ENCODE results near the gene RNF2. TPM values are rescaled to one million over a fixed set of nuclear protein-coding genes. Genes with fewer than 3 reads are reported as not detected.

RNF2 gene
- total RNA-seq, 2 donors from 2014 or later: 16.9 to 33.1 TPM

DNA sequence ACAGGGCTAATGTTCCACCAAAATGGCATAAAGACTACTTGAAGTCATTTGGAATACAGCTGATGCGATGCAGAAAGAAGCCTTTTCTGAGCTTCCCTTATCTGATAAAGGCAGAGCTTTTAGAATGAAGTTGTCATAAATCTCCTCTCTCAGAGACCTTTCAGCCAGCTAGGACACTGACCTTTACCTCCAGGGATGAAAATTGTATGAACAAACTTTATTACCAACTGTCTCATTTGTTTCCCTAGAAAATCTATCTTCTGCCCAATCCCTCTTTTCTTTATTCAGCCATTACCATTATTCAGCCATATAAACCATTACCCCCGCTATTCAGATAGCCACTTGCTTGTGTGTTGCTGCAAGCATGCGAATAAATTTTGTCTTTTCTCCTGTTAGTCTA lies 29.7 kb upstream of the RNF2 start:
- no peaks in the 10 kb centered on the region for H3K9me3 ChIP-seq
- TF ChIP-seq, protein P1, sequence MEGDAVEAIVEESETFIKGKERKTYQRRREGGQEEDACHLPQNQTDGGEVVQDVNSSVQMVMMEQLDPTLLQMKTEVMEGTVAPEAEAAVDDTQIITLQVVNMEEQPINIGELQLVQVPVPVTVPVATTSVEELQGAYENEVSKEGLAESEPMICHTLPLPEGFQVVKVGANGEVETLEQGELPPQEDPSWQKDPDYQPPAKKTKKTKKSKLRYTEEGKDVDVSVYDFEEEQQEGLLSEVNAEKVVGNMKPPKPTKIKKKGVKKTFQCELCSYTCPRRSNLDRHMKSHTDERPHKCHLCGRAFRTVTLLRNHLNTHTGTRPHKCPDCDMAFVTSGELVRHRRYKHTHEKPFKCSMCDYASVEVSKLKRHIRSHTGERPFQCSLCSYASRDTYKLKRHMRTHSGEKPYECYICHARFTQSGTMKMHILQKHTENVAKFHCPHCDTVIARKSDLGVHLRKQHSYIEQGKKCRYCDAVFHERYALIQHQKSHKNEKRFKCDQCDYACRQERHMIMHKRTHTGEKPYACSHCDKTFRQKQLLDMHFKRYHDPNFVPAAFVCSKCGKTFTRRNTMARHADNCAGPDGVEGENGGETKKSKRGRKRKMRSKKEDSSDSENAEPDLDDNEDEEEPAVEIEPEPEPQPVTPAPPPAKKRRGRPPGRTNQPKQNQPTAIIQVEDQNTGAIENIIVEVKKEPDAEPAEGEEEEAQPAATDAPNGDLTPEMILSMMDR (IDR thresholded peaks at IDR 0.05): no peak
- TF ChIP-seq POLR2A (IDR thresholded peaks at IDR 0.05) (no peak), POLR2AphosphoS5 (IDR thresholded peaks at IDR 0.05) (no peak)
- 92% methylated on average over 3 of the region's 3 CpGs for WGBS
- intact Hi-C loops (cut with DNase I): no loop called here
- H3K4me3 ChIP-seq: no peak overlapping the region
- H3K27ac ChIP-seq: no peak overlapping the region
- H3K4me1 ChIP-seq (replicated peaks): no peaks in the 10 kb centered on the region
- H3K36me3 ChIP-seq: no peaks in the 10 kb centered on the region
- DNase-seq (ENCODE audit: low spot score): no peak
- no peaks in the 10 kb centered on the region for H3K27me3 ChIP-seq (replicated peaks; ENCODE audit: insufficient read depth)

DNA sequence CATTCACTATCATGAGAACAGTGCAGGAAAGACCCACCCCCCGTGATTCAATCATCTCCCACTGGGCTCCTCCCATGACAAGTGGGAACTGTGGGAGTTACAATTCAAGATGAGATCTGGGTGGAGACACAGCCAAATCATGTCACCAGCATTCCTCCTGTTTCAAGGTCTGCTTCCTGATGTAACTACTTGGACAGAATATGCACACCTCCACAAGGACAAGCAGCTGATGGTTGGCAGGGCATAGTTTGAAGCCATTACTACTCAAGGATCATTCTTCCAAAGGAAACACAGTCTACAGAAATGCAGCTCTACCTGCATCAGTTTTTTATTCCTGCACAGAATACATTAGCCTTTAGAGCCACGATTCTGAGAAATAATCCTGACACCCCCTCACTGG lies 28.5 kb upstream of the RNF2 start:
- intact Hi-C loops (cut with DNase I): no loop called here
- TF ChIP-seq POLR2A (IDR thresholded peaks at IDR 0.05): no peak
- TF ChIP-seq, protein P1 (IDR thresholded peaks at IDR 0.05): no peak
- TF ChIP-seq POLR2AphosphoS5 (IDR thresholded peaks at IDR 0.05): no peak
- DNase-seq (ENCODE audit: low spot score): no peak
- no peaks in the 10 kb centered on the region for H3K4me1 ChIP-seq (replicated peaks)
- 88% methylated on average over 2 of the region's 2 CpGs for WGBS
- H3K4me3 ChIP-seq: no peak overlapping the region
- no peaks in the 10 kb centered on the region for H3K36me3 ChIP-seq
- no peak overlapping the region for H3K27ac ChIP-seq
- H3K9me3 ChIP-seq: no peaks in the 10 kb centered on the region
- no peaks in the 10 kb centered on the region for H3K27me3 ChIP-seq (replicated peaks; ENCODE audit: insufficient read depth)

DNA sequence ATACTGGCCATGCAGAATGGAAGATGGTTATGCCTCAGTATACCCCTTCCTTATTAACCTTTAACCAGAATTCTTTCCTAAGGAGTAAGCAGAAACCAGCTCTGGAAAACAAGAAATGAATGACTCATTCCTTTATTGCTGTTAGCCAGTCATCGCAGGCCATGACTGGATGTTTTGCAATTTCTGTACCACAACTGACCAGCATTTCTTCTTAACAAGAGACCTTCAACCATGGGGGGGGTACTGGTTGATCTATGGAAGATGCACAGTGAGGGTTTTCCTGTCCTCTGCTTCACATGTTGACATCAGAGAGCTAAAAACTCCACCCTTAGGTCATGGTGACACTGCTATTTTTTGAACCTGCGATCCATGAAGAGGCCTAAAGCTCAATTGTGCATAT lies 28.0 kb upstream of the RNF2 start:
- Histone ChIP-seq H3K27ac (no peak overlapping the region), H3K36me3 (no peaks in the 10 kb centered on the region), H3K4me1 (replicated peaks) (no peaks in the 10 kb centered on the region), H3K4me3 (no peak overlapping the region), H3K9me3 (no peaks in the 10 kb centered on the region), H3K27me3 (replicated peaks; ENCODE audit: insufficient read depth) (no peaks in the 10 kb centered on the region)
- intact Hi-C loops (cut with DNase I): no loop called here
- no peak for DNase-seq (ENCODE audit: low spot score)
- no peak for TF ChIP-seq POLR2AphosphoS5 (IDR thresholded peaks at IDR 0.05)
- no peak for TF ChIP-seq POLR2A (IDR thresholded peaks at IDR 0.05)
- 80% methylated on average over 2 of the region's 2 CpGs for WGBS

DNA sequence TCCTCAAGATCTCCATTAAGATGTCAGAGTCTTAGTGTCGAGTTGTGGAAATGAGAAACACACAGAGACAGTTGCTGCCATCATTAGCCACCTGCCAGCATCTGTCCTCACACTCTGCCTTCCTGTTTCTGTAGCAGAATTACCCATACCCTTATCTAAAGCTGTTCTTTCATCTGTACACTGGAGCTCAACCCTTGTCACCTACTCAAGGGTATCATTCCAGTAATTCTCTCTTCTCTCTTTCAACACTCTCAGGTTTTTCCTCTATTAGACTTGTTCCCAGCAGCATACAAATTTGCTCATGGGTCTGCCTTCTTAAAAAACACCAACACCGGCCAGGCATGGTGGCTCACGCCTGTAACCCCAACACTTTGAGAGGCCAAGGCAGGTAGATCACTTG lies 27.4 kb upstream of the RNF2 start:
- Histone ChIP-seq H3K27ac (no peak overlapping the region), H3K9me3 (no peaks in the 10 kb centered on the region), H3K27me3 (replicated peaks; ENCODE audit: insufficient read depth) (no peaks in the 10 kb centered on the region), H3K4me1 (replicated peaks) (no peaks in the 10 kb centered on the region), H3K36me3 (no peaks in the 10 kb centered on the region), H3K4me3 (no peak overlapping the region)
- intact Hi-C loops (cut with DNase I): no loop called here
- no peak for DNase-seq (ENCODE audit: low spot score)
- 92% methylated on average over 3 of the region's 3 CpGs for WGBS
- TF ChIP-seq, protein P1 (IDR thresholded peaks at IDR 0.05): no peak
- no peak for TF ChIP-seq POLR2A (IDR thresholded peaks at IDR 0.05)

DNA sequence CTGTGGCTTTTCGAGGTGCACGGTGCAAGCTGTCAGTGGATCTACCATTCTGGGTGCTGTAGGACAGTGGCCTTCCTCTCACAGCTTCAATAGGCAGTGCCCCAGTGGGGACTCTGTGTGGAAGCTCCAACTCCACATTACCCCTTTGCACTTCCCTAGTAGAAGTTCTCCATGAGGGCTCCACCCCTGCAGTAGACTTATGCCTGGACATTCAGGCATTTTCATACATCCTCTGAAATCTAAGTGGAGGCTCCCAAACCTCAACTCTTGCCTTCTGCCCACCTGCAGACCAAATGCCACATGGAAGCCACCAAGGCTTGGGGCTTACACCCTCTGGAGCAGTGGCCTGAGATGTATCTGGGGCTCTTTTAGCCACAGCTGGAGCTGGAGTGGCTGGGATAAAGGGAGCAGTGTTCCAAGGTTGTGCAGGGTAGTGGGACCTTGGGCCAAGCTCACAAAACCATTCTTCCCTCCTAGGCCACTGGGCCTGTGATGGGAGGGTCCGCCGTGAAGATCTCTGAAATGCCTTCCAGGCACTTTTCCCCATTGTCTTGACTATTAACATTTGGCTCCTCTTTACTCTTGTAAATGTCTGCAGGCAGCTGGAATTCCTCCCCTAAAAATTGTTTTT lies 18.0 kb upstream of the RNF2 start:
- H3K27me3 ChIP-seq (replicated peaks; ENCODE audit: insufficient read depth): no peaks in the 10 kb centered on the region
- TF ChIP-seq, protein P1 (IDR thresholded peaks at IDR 0.05): no peak
- no peak for TF ChIP-seq POLR2AphosphoS5 (IDR thresholded peaks at IDR 0.05)
- TF ChIP-seq POLR2A (IDR thresholded peaks at IDR 0.05): no peak
- WGBS: 91% methylated on average over 4 of the region's 4 CpGs
- H3K36me3 ChIP-seq: no peaks in the 10 kb centered on the region
- H3K4me1 ChIP-seq (replicated peaks): no peaks in the 10 kb centered on the region
- no peak overlapping the region for H3K4me3 ChIP-seq
- intact Hi-C loops (cut with DNase I): no loop called here
- H3K9me3 ChIP-seq: no peaks in the 10 kb centered on the region
- no peak for DNase-seq (ENCODE audit: low spot score)
- H3K27ac ChIP-seq: no peak overlapping the region

All from prostate gland (tissue), 2 donors.